Liver (tissue), 9 donors: ENCODE measurements around the gene GLTPD2. TPM values are rescaled to one million over a fixed set of nuclear protein-coding genes. Genes with fewer than 3 reads are reported as not detected.
A peak's percentile ranks its signal among the peaks of the same experiment; 100 is the strongest.

Experiments
- DNase-seq: peaks from one replicate; pipeline ENCODE4 v3.0.0-alpha.2; 2017; ENCODE audit warnings: low spot score
- H3K27ac ChIP-seq, 2 donors: one replicate each; pipeline ENCODE4 v1.7.0; 2013; ENCODE audit warnings: inconsistent platforms in 2 of 2, low read length in 2 of 2, control low read depth in 1 of 2, low read depth in 1 of 2, mild to moderate bottlenecking in 1 of 2
- H3K27me3 ChIP-seq, 4 donors: one replicate each; pipeline versions ENCODE4 v1.6.1 to v1.7.0; 2013; ENCODE audit warnings: low read length in 3 of 4, inconsistent platforms in 1 of 4, mild to moderate bottlenecking in 1 of 4, moderate library complexity in 1 of 4; ENCODE audit not compliant: control insufficient read depth in 4 of 4, insufficient read depth in 4 of 4
- H3K36me3 ChIP-seq, 4 donors: one replicate each; pipeline versions ENCODE4 v1.6.1 to v1.7.0; 2013; ENCODE audit warnings: low read length in 3 of 4, mild to moderate bottlenecking in 3 of 4, low read depth in 1 of 4, moderate library complexity in 1 of 4; ENCODE audit not compliant: control insufficient read depth in 4 of 4, insufficient read depth in 3 of 4
- H3K4me1 ChIP-seq, 4 donors: one replicate each; pipeline versions ENCODE4 v1.6.1 to v1.7.0; 2013; ENCODE audit warnings: low read length in 3 of 4, mild to moderate bottlenecking in 3 of 4, moderate library complexity in 1 of 4; ENCODE audit not compliant: control insufficient read depth in 4 of 4, insufficient read depth in 4 of 4
- H3K4me3 ChIP-seq, 3 donors: one replicate each; pipeline versions ENCODE4 v1.6.1 to v1.7.0; 2013; ENCODE audit warnings: low read length in 3 of 3, control low read depth in 1 of 3, low read depth in 1 of 3, mild to moderate bottlenecking in 1 of 3
- H3K9ac ChIP-seq, 2 donors: one replicate each; pipeline ENCODE4 v1.7.0; 2013; ENCODE audit warnings: low read length in 2 of 2, mild to moderate bottlenecking in 2 of 2, moderate library complexity in 2 of 2, control low read depth in 1 of 2, low read depth in 1 of 2
- H3K9me3 ChIP-seq, 4 donors: one replicate each; pipeline versions ENCODE4 v1.6.1 to v1.7.0; 2013; ENCODE audit warnings: low read length in 3 of 4; ENCODE audit not compliant: control insufficient read depth in 4 of 4
- ATF3 ChIP-seq: IDR thresholded peaks from 2 replicates; pipeline ENCODE4 v1.6.1; 2016; ENCODE audit warnings: antibody characterized with exemption
- EGR1 ChIP-seq, 2 donors: IDR thresholded peaks; 2 replicates each; pipeline ENCODE4 v1.6.1; 2016 to 2018; ENCODE audit warnings: antibody characterized with exemption in 2 of 2, low read depth in 2 of 2
- FOXA1 ChIP-seq: IDR thresholded peaks from 2 replicates; pipeline ENCODE4 v1.6.1; 2016; ENCODE audit warnings: antibody characterized with exemption
- GABPA ChIP-seq, 2 donors: IDR thresholded peaks in 1 of 2; conservative IDR thresholded peaks in 1 of 2; 2 replicates each; pipeline ENCODE4 v1.6.1; 2016; ENCODE audit warnings: antibody characterized with exemption in 2 of 2, mild to moderate bottlenecking in 1 of 2, moderate library complexity in 1 of 2
- HNF4A ChIP-seq, 2 donors: conservative IDR thresholded peaks; 2 replicates each; pipeline ENCODE4 v1.6.1; 2016; ENCODE audit warnings: antibody characterized with exemption in 2 of 2, mild to moderate bottlenecking in 2 of 2
- HNF4G ChIP-seq: IDR thresholded peaks from 2 replicates; pipeline ENCODE4 v1.6.1; 2016; ENCODE audit warnings: antibody characterized with exemption
- MAX ChIP-seq: IDR thresholded peaks from 2 replicates; pipeline ENCODE4 v1.6.1; 2016; ENCODE audit warnings: antibody characterized with exemption
- REST ChIP-seq: IDR thresholded peaks from 2 replicates; pipeline ENCODE4 v1.6.1; 2016; ENCODE audit warnings: antibody characterized with exemption, mild to moderate bottlenecking
- RXRA ChIP-seq, 2 donors: IDR thresholded peaks; 2 replicates each; pipeline ENCODE4 v1.6.1; 2017 to 2018; ENCODE audit warnings: antibody characterized with exemption in 2 of 2, mild to moderate bottlenecking in 1 of 2
- TAF1 ChIP-seq: conservative IDR thresholded peaks from 2 replicates; pipeline ENCODE4 v1.6.1; 2016; ENCODE audit warnings: antibody characterized with exemption, mild to moderate bottlenecking
- ZBTB33 ChIP-seq: IDR thresholded peaks from 2 replicates; pipeline ENCODE4 v1.6.1; 2016; ENCODE audit warnings: antibody characterized with exemption
- WGBS: extraction: QIAGEN DNeasy Blood & Tissue Kit; methylation state at CpG from one replicate; pipeline ENCODE4 v1.1.7; 2013; 5-methylcytosine and 5-hydroxymethylcytosine counted together
- polyA plus RNA-seq, 2 donors: library from polyadenylated mRNA; stranded (reverse) in 1 of 2; unstranded in 1 of 2; fragments of 200-250 nt in 1 of 2; fragments of >200 nt in 1 of 2; fragmentation: Nextera tagmentation in 1 of 2; extraction: Ambion mirVana in 1 of 2; gene quantifications; one replicate each; pipeline versions ENCODE4 v1.2.1 to v1.2.3, GENCODE V29; 2013 to 2015
- total RNA-seq, 2 donors: library from RNA; depleted of rRNA; stranded (reverse); fragments of >200 nt; gene quantifications; one replicate each; pipeline ENCODE4 v1.2.3, GENCODE V29; 2014
- donor health status: healthy.
- donor health status: healthy.
- donor health status: healthy.
- donor health status: healthy.
- donor health status: healthy.

The GLTPD2 gene
- total and polyA plus RNA-seq, 4 donors = 15.1 to 63.2 (median 25.7) TPM

- H3K4me1 ChIP-seq = peaks cover 3 to 34% (median 19%) of the 10 kb centered on the region in 4 donors
- 63% methylated on average over 61 of the region's 61 CpGs for WGBS
- no peak for DNase-seq
Measured at GRCh38 chr17:4785311-4786105, 3.3 kb upstream of the GLTPD2 start.

More at GRCh38 chr17:4785311-4786105, 3.3 kb upstream of the GLTPD2 start:
- Histone ChIP-seq H3K27ac (peak overlapping the region; percentile 49 to 60), H3K4me3 (no peak overlapping the region), H3K36me3 (peaks cover 0 to 3% (median under 1%) of the 10 kb centered on the region in 4 donors), H3K27me3 (no peaks in the 10 kb centered on the region), H3K9ac (no peak overlapping the region), H3K9me3 (no peaks in the 10 kb centered on the region)
- TF ChIP-seq ZBTB33 (no peak), MAX (no peak), EGR1 (IDR thresholded peaks at IDR 0.05; ENCODE audit: low read depth in 2 of 2) (no peak), ATF3 (no peak), TAF1 (no peak), REST (no peak), RXRA (IDR thresholded peaks at IDR 0.05) (no peak), HNF4A (conservative IDR thresholded peaks at IDR 0.05) (no peak), FOXA1 (no peak), GABPA (IDR thresholded peaks at IDR 0.05 in 1 of 2, conservative IDR thresholded peaks at IDR 0.05 in 1 of 2) (no peak), HNF4G (no peak)
